GM19043 (cell line): Measurements from ENCODE around the gene CPT1B.
"Not testable (repeated sequence)": the region's sequence is repeated elsewhere in the genome, so short reads cannot be mapped to it uniquely, and the experiment has no call there.

Experiments
- ATAC-seq: cut with Tn5 transposase; IDR thresholded peaks from one replicate; pipeline ENCODE4 v1.9.1; 2021; ENCODE audit warnings: low read depth; ENCODE audit not compliant: unreplicated experiment

The CPT1B gene

DNA sequence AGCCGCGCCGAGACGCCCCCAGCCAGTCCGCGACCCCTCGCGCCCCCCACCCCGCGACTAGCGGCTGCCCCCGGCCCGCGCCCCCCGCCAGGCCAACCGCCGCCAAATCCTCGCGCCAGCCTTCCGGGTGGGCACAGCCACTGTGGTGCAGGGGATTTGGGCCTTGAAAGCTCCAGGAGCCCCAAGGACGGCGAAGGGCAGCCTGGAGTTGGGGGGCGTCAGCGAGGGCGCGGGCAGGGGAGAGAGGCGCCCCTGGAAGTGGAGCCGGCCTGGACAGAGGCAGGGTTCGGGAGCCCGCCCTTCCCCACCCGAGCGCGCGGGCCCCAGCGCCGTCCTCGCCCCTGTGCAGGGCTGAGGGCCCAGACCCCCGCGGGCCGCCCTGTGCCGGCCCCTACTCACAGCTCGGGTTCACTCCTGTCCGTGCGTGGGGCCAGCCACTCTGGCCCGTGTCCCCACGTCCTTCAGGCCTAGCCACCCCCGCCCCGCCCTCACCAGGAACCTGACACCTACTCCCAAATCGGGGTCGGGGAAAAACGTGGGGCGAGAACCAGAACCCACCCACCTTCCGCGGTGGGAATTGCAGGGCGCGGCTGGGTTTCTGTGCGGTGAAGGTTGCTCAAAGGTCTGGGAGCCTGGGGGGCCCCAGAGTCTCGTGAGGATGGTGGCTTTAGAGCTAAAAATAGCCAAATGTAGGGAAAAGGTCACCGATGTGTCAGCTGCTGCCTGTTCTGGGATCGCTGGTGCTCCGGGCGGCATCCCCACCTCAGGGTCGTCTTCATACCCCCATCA is at the start of gene CPT1B:
Gene CPT1B, minus strand, starts transcription at position 441 of the 789 bp plus-strand sequence. CDS start 512 bp downstream, outside the sequence.
- no peak for ATAC-seq

DNA sequence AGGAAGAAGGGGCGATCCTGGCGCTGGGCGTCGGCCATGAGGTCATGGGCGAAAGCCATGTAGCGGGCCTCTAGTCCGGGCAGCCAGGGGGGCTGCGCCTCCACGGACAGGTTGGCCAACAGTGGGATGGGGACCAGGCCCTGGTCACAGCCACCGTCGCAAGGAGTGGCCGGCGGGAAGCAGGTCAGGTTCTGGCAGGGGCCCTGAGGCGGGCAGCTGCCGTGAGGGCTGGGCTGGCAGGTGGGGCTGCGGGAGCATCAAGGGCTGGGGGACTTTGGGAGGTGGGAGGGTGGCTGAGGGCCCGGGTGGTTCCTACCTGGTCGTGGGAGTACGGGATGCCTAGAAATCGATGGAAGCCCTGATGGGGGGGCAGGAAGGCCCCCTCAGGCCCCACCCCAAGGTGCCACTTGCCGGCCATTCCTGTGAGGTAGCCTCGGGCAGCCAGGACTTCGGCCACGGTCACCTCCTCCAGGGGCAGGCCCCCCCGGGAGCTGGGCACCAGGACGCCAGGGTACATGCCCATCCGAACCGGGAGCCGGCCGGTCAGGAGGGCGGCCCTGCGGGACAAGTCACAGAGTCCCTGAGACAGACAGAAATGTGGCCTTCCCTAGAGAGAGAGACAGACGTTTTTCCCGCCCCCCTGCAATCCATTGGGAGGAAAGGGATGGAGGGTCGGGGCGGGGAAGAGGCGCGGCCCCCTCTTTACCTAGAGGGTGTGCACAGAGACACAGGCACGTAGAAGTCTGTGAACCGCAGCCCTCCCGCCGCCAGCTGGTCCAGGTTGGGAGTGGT is 48.8 kb upstream of the CPT1B start:
- ATAC-seq: no peak

DNA sequence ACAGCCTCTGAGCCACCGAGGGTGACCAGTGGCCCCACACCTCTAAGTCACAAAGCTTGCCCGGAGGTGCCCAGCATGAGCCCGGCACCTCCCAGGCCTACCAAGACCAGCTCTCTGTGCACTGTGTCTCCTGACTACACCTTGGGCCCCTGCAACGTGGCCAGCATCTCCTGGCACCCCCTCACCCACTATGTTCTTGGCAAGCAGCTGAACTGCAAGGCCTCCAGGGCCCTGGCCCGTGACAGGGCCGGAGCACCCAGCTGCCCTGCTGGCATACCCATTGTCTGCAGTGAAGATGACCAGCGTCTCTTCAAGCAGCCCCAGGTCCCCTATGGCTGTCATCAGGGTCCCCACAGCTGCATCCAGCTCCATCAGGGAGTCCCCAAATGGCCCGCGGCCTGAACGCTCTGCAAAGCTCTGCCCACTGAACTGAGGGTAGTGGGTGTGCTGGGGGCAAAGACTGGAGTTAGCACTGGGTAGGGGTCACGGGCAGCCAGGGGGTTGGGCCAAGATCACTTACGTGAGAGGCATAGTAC is 48.2 kb upstream of the CPT1B start:
- no peak for ATAC-seq

DNA sequence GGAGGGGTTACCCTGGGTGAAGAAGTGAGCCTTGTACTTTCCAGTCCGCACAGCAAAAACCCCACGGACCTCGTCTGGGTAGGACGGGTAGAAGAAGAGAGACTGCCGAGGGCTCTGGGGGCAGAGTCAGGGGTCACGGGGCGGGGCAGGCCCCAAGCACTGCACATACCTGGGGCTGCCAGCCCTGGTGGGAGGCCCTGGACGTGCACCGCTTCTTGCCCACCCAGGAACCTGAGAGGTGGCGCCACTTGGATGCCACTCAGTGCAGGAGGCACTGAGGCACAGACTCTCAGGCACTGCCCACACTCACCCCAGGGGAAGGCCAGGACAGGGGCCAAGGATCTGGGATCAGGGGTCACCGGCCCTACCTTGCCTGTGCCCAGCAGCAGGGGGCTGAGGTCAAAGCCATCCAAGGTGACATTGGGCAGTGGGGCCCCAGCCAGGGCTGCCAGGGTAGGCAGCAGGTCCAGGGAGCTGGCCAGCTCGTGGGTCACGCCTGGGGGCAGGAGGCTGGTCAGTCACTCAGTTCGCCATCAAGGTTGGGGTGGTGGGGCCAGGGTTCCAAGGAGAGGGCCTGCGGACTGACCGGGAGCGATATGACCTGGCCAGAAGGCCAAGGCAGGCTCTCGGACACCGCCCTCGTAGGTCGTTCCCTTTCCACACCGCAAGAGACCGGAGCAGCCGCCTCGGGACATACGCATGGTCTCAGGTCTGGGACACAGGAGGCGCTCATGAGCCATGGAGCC is 47.5 kb upstream of the CPT1B start:
- ATAC-seq: no peak

DNA sequence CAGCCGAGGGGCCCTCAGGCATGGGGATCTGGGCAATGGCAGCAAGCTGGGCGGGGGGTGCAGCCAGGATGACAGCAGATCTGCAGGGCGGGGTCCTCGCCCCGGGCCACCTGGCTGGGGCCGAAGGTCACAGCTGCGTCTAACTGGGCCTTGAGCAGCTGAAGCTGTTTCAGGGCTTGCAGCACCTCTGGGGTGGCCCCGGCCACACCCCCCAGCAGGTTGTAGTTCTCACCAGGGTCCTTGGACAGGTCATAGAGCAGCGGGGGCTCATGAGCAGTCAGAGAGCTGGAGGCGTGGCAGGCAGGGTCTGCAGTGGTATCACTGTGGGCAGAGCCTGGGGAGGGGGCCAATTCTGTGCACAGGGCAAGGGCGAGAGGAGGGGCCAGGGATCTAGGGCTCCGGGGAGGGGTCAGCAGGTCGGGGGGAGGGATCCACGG is 46.9 kb upstream of the CPT1B start:
- no peak for ATAC-seq

DNA sequence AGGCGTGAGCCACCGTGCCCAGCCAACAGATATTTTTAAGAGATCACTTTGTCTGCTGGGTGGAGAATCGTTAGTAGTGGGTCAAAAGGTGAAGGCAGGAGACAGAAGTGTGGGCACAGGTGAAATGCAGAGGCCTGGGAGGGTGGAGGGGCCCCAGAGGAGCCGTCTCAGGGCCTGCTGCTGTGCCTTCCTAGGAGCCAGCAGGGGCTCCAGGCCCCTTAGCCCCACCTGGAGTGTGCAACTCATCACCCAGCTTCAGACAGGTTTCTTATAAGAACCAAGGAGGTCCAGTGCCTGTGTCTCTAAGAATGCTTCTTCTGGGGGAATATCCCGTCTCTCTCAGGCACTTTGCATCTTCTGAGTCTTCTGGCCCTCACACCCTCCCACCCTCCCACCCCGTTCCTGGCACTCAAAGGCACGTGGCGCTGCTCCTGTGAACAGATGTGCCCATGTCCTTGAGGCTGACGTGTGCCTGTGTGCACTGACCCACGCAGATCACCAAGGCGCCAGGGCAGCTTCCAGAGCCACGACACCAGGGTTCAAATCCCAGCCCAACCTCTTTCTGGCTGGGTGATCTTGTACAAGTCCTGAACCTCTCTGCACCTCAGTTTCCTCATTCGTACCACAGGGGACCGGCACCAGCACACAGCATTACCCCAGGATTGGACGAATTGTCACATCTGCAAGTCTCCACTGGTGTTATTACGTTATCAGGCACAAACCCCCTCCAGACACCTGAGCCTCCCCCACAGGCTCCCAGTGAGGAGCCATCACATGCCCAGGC is 46.3 kb upstream of the CPT1B start:
- ATAC-seq: no peak

DNA sequence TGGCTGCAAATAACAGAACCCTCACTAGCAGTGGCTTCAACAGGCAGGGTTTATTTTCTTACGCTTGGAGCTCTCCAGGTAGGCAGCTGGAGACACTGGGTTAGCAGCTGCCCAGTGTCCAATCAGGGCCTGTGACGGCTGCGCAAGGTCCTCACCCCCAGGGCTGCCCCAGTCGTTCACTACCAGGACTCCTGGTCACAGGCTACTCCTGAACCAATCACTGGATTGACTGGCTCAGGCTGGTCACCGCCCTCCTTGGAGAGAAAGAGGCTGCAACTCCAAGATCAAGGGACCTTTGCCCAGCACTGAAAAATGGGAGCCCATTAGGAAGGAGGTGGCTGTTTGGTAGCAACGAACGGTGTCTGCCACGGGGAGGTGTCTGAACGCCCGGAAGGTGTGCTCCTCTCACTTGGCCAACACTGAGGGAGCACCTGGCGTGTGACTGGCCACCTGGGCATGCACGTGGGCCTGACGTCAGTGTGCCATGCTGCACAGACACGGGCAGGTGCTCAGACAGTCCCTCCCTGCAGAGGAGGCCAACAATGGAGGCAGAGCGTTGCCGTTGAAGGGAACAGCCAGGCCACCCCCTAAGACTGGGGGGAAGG is 44.6 kb upstream of the CPT1B start:
- no peak for ATAC-seq

DNA sequence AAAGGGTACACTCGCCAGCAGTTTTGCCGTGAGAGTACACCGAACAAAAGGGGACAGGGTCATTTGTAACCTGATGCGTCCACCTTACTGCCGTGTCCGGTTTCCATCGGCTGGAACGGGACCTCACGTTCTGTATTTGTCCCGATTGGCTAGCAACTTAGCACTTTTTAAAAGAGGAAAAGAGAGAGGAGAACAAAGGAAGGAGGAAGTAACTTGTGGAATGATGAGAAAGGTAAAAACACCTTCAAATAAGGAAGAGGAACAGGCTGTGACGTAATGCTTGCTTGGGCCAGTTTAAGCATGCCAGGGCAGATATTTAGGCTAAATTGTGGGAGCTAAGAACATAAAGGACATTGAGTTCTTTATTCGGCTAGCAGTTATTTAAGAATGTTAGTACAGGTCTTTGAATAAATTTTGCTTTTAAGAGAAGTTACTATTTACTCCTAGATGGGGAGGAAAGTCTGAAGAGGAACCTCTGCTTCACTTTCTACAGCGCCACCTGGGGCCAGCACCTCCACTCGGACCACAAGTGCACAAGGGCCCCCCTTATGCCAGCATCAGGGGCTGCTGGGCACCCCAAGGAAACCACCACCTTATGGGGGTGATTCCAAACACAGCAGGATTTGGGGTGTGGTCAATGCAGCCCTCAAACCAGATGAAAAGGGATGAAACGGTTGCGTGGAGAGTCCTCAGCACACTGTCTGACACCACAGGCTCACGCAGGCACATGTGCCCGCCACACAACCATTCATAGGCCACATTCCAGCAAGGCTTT is 43.9 kb upstream of the CPT1B start:
- ATAC-seq: no peak

DNA sequence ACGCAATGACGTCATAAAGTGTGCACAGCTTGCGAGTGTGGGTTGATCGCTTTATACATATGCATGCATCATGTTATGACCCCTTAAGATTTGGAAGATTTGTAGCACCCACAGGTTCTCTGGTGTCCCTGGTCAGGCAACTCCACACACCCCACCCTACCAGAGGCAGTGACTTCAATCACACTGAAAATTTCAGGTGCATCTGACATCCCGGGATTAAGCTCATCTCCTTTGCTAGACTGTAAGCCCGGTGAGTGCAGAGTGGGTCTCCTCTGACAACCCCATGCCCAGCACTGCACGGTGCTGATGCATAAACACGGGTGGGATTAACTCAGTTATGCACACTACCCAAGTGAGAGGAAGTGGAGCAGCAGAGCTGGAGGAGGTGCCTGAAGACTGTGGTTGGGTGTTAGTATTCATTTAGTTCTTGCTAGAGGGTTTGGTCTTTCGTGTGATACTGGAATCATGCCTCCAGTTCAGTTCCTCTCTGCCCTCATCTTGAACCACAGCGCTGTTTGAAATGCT is 43.2 kb upstream of the CPT1B start:
- ATAC-seq: peak; percentile 47

DNA sequence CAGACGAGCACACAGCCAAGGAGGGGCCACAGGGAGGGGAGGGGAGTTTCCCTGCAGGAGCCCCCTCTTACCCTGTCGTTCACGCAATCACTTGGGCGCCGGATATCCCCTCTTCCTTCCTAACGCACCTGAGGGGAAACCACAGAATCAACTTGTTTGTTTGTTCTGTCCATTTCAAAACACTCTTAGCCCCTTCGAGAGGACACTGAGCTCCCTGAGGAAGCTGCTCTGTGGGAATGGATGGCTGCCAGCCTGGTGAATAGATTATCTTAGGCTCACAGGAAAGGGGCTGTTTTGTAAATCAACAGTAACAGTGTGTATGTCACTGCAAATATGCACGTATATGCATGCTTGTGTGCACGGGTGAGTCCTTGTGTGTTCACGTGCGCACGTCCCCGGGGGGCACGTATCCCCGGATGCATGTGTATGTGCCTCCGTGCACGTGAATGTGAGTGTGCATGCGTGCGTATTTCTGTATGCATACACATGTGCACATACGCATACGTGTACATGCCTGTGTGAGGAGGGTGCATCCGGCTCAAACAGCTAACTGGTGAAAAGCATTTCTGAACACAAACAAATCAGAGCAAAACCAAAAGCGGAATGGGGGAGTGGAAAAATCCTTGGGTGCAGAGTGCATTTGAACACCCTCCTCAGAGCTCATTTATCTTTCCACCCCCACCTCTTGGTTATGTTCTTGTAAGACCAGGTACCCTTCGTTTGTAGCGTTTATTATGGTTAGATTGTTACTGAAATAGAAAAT is 42.5 kb upstream of the CPT1B start:
- ATAC-seq: peak; percentile 50

DNA sequence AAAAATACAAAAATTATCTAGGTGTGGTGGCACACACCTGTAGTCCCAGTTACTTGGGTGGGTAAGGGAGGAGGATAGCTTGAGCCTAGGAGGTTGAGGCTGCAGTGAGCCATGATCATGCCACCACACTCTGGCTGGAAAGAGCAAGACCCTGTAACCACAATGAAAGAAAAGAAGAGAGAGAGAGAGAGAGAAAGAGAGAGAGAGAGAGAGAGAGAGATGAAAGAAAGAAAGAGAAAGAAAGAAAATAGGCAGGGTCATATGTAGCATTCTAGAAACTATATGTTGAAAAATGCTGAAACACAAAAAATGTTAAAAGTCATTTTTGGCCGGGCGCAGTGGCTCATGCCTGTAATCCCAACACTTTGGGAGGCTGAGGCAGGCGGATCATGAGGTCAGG is 36.1 kb upstream of the CPT1B start:
- not testable (repeated sequence) for ATAC-seq

DNA sequence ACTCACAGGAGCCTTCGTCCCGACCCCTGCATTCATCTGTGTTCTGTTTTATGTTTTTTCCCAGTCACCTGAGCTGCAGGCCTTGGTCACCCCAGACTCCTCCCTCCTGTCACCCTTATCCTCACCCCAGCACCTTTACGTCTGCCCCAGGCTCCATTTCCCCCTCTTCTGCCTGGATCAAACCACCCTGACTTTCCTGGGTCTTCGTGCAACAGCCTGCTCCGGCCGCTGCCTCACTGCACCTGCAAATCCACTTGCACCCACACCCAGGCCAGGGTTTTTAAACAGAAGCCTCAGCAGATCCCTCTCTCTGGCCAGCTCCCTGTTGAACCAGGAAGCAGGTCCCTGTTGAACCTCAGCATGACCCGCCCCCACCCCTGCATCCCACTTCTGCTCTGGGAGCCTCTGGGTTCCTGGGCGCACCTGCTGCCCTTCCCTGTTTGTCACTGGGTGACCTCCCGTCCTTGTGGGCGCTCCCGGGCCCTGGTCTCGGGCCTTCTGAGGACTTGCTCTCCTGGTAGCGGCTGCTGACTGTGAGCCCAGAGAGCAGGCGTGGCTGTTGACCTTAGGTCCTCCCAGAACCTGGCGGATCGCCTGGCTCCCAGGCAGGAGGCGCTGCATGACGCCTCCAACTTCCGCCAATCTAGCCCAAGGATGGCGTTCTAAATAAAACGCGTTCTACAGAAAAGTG is 35.2 kb upstream of the CPT1B start:
- no peak for ATAC-seq

DNA sequence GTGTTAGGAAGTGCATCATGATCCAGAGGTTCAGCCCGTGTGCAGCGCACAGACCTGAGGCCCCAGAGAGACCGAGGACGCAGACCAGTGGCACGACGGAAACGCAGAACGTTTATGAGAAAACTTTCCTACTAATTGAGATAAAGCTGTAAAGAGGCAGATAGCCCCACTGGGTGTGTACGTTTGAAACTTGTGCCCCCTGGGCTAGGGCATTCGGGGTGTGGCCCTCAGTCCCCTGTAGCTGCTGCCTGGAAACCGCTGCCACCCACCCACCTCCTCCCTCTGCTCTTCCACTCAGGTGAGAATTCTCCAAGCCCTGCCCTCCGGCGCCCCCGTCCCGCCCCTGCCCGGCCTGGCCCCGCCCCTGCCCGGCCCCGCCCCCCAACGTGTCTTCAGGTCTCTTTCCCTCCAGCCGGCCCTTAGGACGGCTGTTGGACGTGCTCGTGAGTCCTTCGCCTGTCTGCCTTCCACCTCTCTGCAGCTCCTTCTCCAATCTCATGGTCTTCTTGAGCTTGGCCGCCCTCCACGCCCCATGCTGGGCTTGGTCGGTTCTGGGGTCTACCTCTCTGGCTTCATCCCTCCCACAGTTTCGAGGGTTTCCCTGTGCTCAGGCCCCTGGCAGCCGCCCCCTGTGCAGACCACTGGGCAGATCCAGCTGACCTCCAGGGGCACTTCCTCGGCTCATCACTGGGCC is 34.4 kb upstream of the CPT1B start:
- no peak for ATAC-seq

DNA sequence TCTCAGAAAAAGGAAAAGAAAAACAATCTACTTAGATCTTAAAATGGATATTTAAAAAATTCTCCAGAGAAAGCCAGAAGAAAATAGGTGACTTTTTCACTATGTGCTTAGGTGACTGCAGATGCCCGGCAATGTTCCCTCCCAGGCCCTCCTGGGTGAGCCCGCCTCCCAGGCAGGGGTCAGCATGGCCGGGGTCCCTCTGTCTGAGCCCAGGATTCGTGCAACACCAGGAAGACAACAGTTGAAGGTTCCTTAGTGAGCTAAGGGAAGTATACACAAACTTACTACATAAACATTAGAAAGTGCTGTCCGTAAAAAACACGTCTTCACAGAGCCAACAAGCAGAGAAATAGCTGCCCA is 33.9 kb upstream of the CPT1B start:
- ATAC-seq: no peak

DNA sequence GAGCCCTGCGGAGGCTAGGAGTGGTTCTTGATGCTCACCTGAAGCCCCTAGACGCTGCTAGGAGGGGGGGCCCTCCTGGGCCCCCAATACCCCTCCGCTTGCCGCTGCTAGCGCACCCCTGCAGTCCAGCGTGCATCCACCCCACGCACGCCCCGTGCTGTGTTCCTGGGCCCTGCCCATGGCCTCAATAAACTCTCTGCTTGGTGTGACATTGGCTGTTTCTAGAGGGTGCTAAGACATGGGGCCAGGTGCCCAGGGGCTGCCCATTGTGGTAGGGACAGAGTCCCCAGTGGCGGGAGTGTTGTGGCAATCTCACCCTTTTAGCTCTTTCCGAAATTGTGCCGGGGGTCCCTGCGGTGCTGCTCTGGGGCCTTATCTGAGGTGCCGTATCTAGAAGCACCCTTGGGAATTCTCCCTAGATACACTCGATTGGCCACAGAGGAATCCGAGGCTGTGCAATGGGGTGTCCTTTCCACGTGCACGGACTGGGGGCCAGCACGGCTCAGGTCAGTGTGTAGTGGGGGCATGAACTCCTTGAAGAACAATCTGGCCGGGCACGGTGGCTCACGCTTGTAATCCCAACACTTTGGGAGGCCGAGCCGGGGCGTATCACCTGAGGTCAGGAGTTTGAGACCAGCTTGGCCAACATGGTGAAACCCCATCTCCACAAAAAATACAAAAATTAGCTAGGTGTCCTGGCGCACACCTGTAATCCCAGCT is 33.3 kb upstream of the CPT1B start:
- ATAC-seq: no peak

DNA sequence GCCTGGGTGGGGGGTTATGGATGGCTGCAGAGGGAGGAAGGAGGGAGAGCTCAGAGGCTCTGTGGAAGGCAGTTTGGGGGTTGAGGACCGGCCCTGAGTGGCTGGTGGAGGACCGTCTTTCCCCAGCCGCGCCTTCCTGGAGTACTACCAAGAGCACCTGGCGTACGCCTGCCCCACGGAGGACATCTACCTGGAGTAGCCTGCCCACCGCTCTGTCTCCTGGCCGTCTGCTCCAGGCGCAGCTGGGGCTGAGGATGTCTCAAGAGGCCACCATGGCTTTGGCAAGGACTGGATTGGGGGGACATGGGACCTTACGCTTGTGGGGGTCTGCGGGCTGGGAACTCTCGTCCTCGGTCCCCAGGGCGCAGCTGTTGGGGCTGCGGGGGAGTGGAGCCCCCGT is 32.4 kb upstream of the CPT1B start:
- ATAC-seq: no peak
